Activated B cell treated with CpG ODN at 0.5 μM for 24 hours (primary cell): ENCODE results near the gene STMND1. TPM values are rescaled to one million over a fixed set of nuclear protein-coding genes. Genes with fewer than 3 reads are reported as not detected.

Experiments used
- ATAC-seq: fragments of 200-7000 bp; cut with Tn5 transposase; one replicate; pipeline ENCODE4 v1.10.0; 2021; ENCODE audit warnings: low read depth, mild to moderate bottlenecking, moderate library complexity
- CTCF ChIA-PET: fragments of 350-600 bp; sonication (Branson Sonifier 250); formaldehyde crosslinking; loops from one replicate; lab custom pipeline; 2021; ENCODE audit warnings: antibody characterized with exemption; lab: Charles Lee
- POLR2A ChIA-PET: fragments of 350-600 bp; sonication (Branson Sonifier 250); formaldehyde crosslinking; loops from one replicate; lab custom pipeline; 2021; ENCODE audit warnings: antibody characterized with exemption; lab: Charles Lee
- DNase-seq: peaks from one replicate; pipeline ENCODE4 v3.0.0; 2022
- H3K27ac Mint-ChIP-seq: one replicate; pipeline ENCODE4 v1.8.0; 2020; ENCODE audit warnings: mixed read lengths
- H3K27me3 Mint-ChIP-seq: one replicate; pipeline ENCODE4 v1.8.0; 2021; ENCODE audit warnings: mixed read lengths
- H3K36me3 Mint-ChIP-seq: one replicate; pipeline ENCODE4 v1.8.0; 2021; ENCODE audit warnings: low read depth, mixed read lengths
- H3K4me1 Mint-ChIP-seq: one replicate; pipeline ENCODE4 v1.8.0; 2021; ENCODE audit warnings: mixed read lengths
- H3K4me3 Mint-ChIP-seq: one replicate; pipeline ENCODE4 v1.8.0; 2020; ENCODE audit warnings: mild to moderate bottlenecking, mixed read lengths
- H3K9me3 Mint-ChIP-seq: one replicate; pipeline ENCODE4 v1.8.0; 2020; ENCODE audit warnings: mixed read lengths
- CTCF ChIP-seq: fragments of 200-600 bp; IDR thresholded peaks from one replicate; pipeline ENCODE4 v1.8.0; 2022; ENCODE audit warnings: antibody characterized with exemption, mild to moderate bottlenecking
- intact Hi-C: fragments of 100-400 bp; cut with micrococcal nuclease; formaldehyde crosslinking; loops from one replicate; pipeline ENCODE4 v1.15.1; 2024
- total RNA-seq: library from RNA; stranded (reverse); gene quantifications from 2 replicates; pipeline ENCODE4 v1.2.3, GENCODE V29; 2022

Gene STMND1
- not detected in 2 replicates for total RNA-seq

GRCh38 chr6:17101422-17102257 lies at the start of gene STMND1:
STMND1 (plus strand) TSS chr6:17102050; CDS start chr6:17102258, 208 bp downstream.
- Mint-ChIP-seq H3K27ac (no peak within 1 kb of the TSS), H3K4me1 (peaks cover 4% of the 10 kb centered on the region), H3K36me3 (no peaks in the 10 kb centered on the region), H3K9me3 (no peaks in the 10 kb centered on the region), H3K27me3 (peaks cover 32% of the 10 kb centered on the region), H3K4me3 (no peak within 1 kb of the TSS)
- TF ChIP-seq CTCF = no peak
- intact Hi-C loops = no loop called here
- ATAC-seq = no peak
- DNase-seq = no peak
- ChIA-PET CTCF (no interaction called here), POLR2A (no interaction called here)

GRCh38 chr6:17054647-17055046 lies 47.2 kb upstream of the STMND1 start:
- TF ChIP-seq CTCF = no peak
- no peaks in the 10 kb centered on the region for H3K9me3 Mint-ChIP-seq
- no peak for ATAC-seq
- no peak for DNase-seq
- ChIA-PET POLR2A (no interaction called here), CTCF (no interaction called here)
- H3K27ac Mint-ChIP-seq = no peak overlapping the region
- H3K36me3 Mint-ChIP-seq = no peaks in the 10 kb centered on the region
- H3K27me3 Mint-ChIP-seq = peaks cover 2% of the 10 kb centered on the region
- no peaks in the 10 kb centered on the region for H3K4me1 Mint-ChIP-seq
- intact Hi-C loops = no loop called here
- H3K4me3 Mint-ChIP-seq = no peak overlapping the region

- Mint-ChIP-seq H3K27ac (no peak overlapping the region), H3K9me3 (no peaks in the 10 kb centered on the region)
- CTCF ChIA-PET = no interaction called here
Observed at GRCh38 chr6:17057322-17057721, 44.5 kb upstream of the STMND1 start.

GRCh38 chr6:17058550-17058949 lies 43.3 kb upstream of the STMND1 start:
- peaks cover 6% of the 10 kb centered on the region for H3K27me3 Mint-ChIP-seq

More at GRCh38 chr6:17057322-17057721, 44.5 kb upstream of the STMND1 start:
- POLR2A ChIA-PET = no interaction called here
- Mint-ChIP-seq H3K4me1 (no peaks in the 10 kb centered on the region), H3K36me3 (no peaks in the 10 kb centered on the region), H3K4me3 (no peak overlapping the region), H3K27me3 (peaks cover 6% of the 10 kb centered on the region)
- TF ChIP-seq CTCF = no peak
- intact Hi-C loops = no loop called here
- ATAC-seq (no peak), DNase-seq (no peak)

More at GRCh38 chr6:17058550-17058949, 43.3 kb upstream of the STMND1 start:
- ATAC-seq = no peak
- H3K4me3 Mint-ChIP-seq = no peak overlapping the region
- no peaks in the 10 kb centered on the region for H3K36me3 Mint-ChIP-seq
- no peak for DNase-seq
- no peaks in the 10 kb centered on the region for H3K4me1 Mint-ChIP-seq
- no peaks in the 10 kb centered on the region for H3K9me3 Mint-ChIP-seq
- intact Hi-C loops = no loop called here
- POLR2A ChIA-PET = no interaction called here
- H3K27ac Mint-ChIP-seq = no peak overlapping the region
- no peak for TF ChIP-seq CTCF
- CTCF ChIA-PET = no interaction called here
